ENCODE data around the gene COL27A1. TPM values are rescaled to one million over a fixed set of nuclear protein-coding genes. Genes with fewer than 3 reads are reported as not detected.

The COL27A1 gene
- total RNA-seq, 1 experiment from 2014 or later: not detected

DNA sequence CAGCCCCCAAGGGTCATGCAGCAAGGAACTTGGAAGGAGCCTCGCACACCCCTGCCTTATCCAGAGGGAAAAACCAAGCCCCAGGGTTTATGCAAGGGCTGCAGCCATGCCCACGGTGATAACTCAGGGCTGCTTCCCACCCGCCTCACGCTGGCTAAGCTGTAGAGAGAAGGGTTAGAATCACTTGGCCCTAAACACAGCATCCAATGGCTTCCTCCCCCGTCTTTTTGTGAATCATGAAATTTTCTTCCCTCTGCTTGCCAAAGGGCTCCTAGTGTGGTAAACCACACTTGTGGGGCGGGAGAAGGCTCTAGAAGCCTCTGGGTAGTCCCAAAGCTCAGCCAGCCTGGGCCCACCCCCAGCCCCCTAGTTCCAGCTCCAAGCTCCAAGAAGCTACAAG, 111.6 kb downstream of the COL27A1 start:
- no peaks in the 10 kb centered on the region for H3K9me3 ChIP-seq (ENCODE audit: low read length)
- no peak overlapping the region for H3K9ac ChIP-seq (ENCODE audit: low read length)
- H3K4me3 ChIP-seq (ENCODE audit: low read length): no peak overlapping the region
- no peak overlapping the region for H3K4me2 ChIP-seq (ENCODE audit: low read depth, low read length, poor library complexity, severe bottlenecking)
- H4K20me1 ChIP-seq (ENCODE audit: insufficient read depth, low read depth, low read length): no peaks in the 10 kb centered on the region
- no peaks in the 10 kb centered on the region for H3K9me2 ChIP-seq (replicated peaks; ENCODE audit: insufficient read depth, low read length)
- H3K79me2 ChIP-seq (ENCODE audit: low read length): no peaks in the 10 kb centered on the region
- no peaks in the 10 kb centered on the region for H3K27me3 ChIP-seq (ENCODE audit: low read length)
- H3K36me3 ChIP-seq (ENCODE audit: insufficient read depth, low read length): no peaks in the 10 kb centered on the region
- H3K4me1 ChIP-seq (ENCODE audit: low read length): no peaks in the 10 kb centered on the region
- H3K27ac ChIP-seq (ENCODE audit: low read length): no peak overlapping the region
- no peak overlapping the region for H2AFZ ChIP-seq (ENCODE audit: low read length)
- no peak for DNase-seq

DNA sequence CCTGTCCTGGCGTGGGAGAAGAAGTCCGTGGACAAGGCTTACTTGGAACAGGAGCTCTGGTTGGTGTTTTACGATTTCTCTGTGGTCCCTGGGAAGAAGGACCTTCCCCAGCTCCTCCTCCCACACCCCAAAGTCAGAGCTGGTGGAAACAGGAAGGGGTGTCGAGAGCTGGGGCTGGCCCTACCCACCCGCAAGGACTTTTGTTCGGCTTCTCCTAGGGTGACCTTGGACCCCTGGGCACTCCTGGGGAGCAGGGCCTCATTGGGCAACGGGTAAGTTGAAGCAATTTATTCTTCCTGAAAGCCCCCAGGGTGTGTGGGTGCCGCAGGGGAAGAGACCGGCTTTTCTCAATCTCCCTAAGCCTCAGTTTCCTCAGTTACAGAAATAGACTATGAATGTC, 113.7 kb downstream of the COL27A1 start:
- H3K9ac ChIP-seq (ENCODE audit: low read length): no peak overlapping the region
- no peaks in the 10 kb centered on the region for H3K4me1 ChIP-seq (ENCODE audit: low read length)
- H3K9me3 ChIP-seq (ENCODE audit: low read length): no peaks in the 10 kb centered on the region
- no peak overlapping the region for H2AFZ ChIP-seq (ENCODE audit: low read length)
- no peaks in the 10 kb centered on the region for H3K79me2 ChIP-seq (ENCODE audit: low read length)
- H3K27me3 ChIP-seq (ENCODE audit: low read length): no peaks in the 10 kb centered on the region
- H4K20me1 ChIP-seq (ENCODE audit: insufficient read depth, low read depth, low read length): no peaks in the 10 kb centered on the region
- no peak for DNase-seq
- H3K36me3 ChIP-seq (ENCODE audit: insufficient read depth, low read length): no peaks in the 10 kb centered on the region
- H3K4me3 ChIP-seq (ENCODE audit: low read length): no peak overlapping the region
- H3K9me2 ChIP-seq (replicated peaks; ENCODE audit: insufficient read depth, low read length): no peaks in the 10 kb centered on the region
- no peak overlapping the region for H3K4me2 ChIP-seq (ENCODE audit: low read depth, low read length, poor library complexity, severe bottlenecking)
- no peak overlapping the region for H3K27ac ChIP-seq (ENCODE audit: low read length)

- H3K9ac ChIP-seq (ENCODE audit: low read length): no peak overlapping the region
- no peaks in the 10 kb centered on the region for H4K20me1 ChIP-seq (ENCODE audit: insufficient read depth, low read depth, low read length)
- H3K4me1 ChIP-seq (ENCODE audit: low read length): no peaks in the 10 kb centered on the region
These were observed 115.0 kb downstream of the COL27A1 start for GRCh38 chr9:114270120-114270975.

DNA sequence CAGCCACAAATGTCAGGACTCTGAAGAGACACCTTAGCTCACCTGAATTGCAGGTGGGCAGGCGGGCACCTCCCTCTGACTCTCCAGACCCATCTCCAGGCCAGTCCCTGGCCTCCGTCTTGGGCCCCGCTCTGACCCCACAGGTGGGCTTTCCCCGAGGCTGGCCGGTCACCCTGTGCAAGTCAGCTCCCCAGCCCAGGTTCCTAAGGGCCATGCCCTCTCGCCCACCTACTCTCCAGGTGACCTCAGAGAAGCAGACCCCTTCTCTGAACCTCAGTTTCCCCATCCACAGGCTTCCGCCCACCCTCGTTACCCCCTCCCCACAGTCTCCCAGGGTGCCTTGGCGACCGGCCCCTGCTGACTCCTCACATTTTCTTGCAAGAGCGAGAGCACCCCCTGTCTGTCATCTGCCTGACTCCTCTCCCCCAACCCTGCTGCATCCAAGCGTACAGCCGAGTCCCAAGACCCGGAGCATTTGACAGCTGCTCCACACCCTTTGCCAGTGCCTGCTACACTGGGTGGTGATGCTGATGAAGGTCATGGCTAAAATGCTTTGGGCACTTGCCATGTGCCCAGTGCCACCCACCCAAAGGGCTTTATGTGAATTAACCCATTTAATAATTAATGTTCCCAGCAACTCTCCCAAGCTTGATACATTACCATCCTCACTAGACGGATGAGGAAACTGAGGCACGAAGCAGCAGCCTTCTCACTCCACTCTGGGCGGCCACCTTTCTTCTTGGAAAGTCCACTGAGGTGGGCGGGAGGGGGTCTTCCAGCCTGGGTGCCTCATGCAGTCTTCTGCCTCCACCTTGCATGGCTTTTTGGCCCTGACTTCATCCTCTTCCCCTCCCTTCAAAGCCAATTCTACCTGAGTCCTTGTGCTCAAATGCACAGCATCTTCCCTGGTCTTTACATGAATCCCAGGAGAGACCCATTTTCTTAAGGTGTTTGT, 116.5 kb downstream of the COL27A1 start:
- no peak overlapping the region for H3K4me3 ChIP-seq (ENCODE audit: low read length)
- H3K27me3 ChIP-seq (ENCODE audit: low read length): no peaks in the 10 kb centered on the region
- no peak overlapping the region for H2AFZ ChIP-seq (ENCODE audit: low read length)
- H3K4me2 ChIP-seq (ENCODE audit: low read depth, low read length, poor library complexity, severe bottlenecking): no peak overlapping the region
- no peaks in the 10 kb centered on the region for H3K36me3 ChIP-seq (ENCODE audit: insufficient read depth, low read length)
- no peaks in the 10 kb centered on the region for H3K9me3 ChIP-seq (ENCODE audit: low read length)
- DNase-seq: peak; percentile 59
- H3K27ac ChIP-seq (ENCODE audit: low read length): no peak overlapping the region
- no peaks in the 10 kb centered on the region for H4K20me1 ChIP-seq (ENCODE audit: insufficient read depth, low read depth, low read length)
- H3K9ac ChIP-seq (ENCODE audit: low read length): no peak overlapping the region
- no peaks in the 10 kb centered on the region for H3K4me1 ChIP-seq (ENCODE audit: low read length)
- no peaks in the 10 kb centered on the region for H3K9me2 ChIP-seq (replicated peaks; ENCODE audit: insufficient read depth, low read length)
- no peaks in the 10 kb centered on the region for H3K79me2 ChIP-seq (ENCODE audit: low read length)

More at GRCh38 chr9:114270120-114270975, 115.0 kb downstream of the COL27A1 start:
- Histone ChIP-seq H2AFZ (ENCODE audit: low read length) (no peak overlapping the region), H3K4me3 (ENCODE audit: low read length) (no peak overlapping the region), H3K9me3 (ENCODE audit: low read length) (no peaks in the 10 kb centered on the region), H3K9me2 (replicated peaks; ENCODE audit: insufficient read depth, low read length) (no peaks in the 10 kb centered on the region), H3K79me2 (ENCODE audit: low read length) (no peaks in the 10 kb centered on the region), H3K27ac (ENCODE audit: low read length) (no peak overlapping the region), H3K27me3 (ENCODE audit: low read length) (no peaks in the 10 kb centered on the region), H3K36me3 (ENCODE audit: insufficient read depth, low read length) (no peaks in the 10 kb centered on the region), H3K4me2 (ENCODE audit: low read depth, low read length, poor library complexity, severe bottlenecking) (no peak overlapping the region)
- DNase-seq: no peak

- Histone ChIP-seq H3K27ac (ENCODE audit: low read length) (no peak overlapping the region), H3K9me3 (ENCODE audit: low read length) (no peaks in the 10 kb centered on the region), H3K79me2 (ENCODE audit: low read length) (no peaks in the 10 kb centered on the region), H3K4me2 (ENCODE audit: low read depth, low read length, poor library complexity, severe bottlenecking) (no peak overlapping the region), H3K9me2 (replicated peaks; ENCODE audit: insufficient read depth, low read length) (no peaks in the 10 kb centered on the region), H2AFZ (ENCODE audit: low read length) (no peak overlapping the region), H3K4me3 (ENCODE audit: low read length) (no peak overlapping the region), H4K20me1 (ENCODE audit: insufficient read depth, low read depth, low read length) (no peaks in the 10 kb centered on the region), H3K36me3 (ENCODE audit: insufficient read depth, low read length) (no peaks in the 10 kb centered on the region), H3K27me3 (ENCODE audit: low read length) (no peaks in the 10 kb centered on the region), H3K4me1 (ENCODE audit: low read length) (peaks cover 4% of the 10 kb centered on the region; the same call in 1 of the 2 replicates), H3K9ac (ENCODE audit: low read length) (no peak overlapping the region)
- no peak for DNase-seq
These were observed 117.5 kb downstream of the COL27A1 start for GRCh38 chr9:114272739-114273431.

DNA sequence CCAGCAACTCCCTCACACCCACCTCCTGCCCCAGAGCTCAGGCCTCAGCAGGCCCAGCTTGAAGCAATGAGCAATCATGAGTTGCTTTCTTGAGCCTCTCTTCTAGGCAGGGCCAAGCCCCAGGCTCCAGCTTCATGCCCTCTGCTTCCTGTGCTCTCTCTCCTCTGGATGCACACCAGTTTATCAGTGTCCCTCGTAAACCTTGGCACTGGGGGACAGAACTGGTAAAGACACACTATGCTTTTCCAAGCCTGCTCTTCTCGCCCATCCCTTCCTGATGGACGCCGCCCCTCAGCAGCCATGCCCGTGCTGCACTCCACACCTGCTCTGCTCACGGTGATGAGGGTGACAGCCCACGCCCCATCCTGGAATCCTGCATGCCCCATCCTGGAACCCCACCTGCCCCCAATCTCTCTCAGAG, 118.1 kb downstream of the COL27A1 start:
- Histone ChIP-seq H3K9me2 (replicated peaks; ENCODE audit: insufficient read depth, low read length) (no peaks in the 10 kb centered on the region), H2AFZ (ENCODE audit: low read length) (no peak overlapping the region), H3K79me2 (ENCODE audit: low read length) (no peaks in the 10 kb centered on the region), H3K27ac (ENCODE audit: low read length) (no peak overlapping the region), H4K20me1 (ENCODE audit: insufficient read depth, low read depth, low read length) (no peaks in the 10 kb centered on the region), H3K27me3 (ENCODE audit: low read length) (no peaks in the 10 kb centered on the region), H3K4me2 (ENCODE audit: low read depth, low read length, poor library complexity, severe bottlenecking) (no peak overlapping the region), H3K9ac (ENCODE audit: low read length) (no peak overlapping the region), H3K36me3 (ENCODE audit: insufficient read depth, low read length) (no peaks in the 10 kb centered on the region), H3K9me3 (ENCODE audit: low read length) (no peaks in the 10 kb centered on the region), H3K4me1 (ENCODE audit: low read length) (peaks cover 4% of the 10 kb centered on the region; the same call in 1 of the 2 replicates), H3K4me3 (ENCODE audit: low read length) (no peak overlapping the region)
- DNase-seq: no peak

GRCh38 chr9:114274217-114274616, 118.9 kb downstream of the COL27A1 start:
- Histone ChIP-seq H2AFZ (ENCODE audit: low read length) (no peak overlapping the region), H3K4me1 (ENCODE audit: low read length) (peaks cover 4% of the 10 kb centered on the region; the same call in 1 of the 2 replicates), H3K9me2 (replicated peaks; ENCODE audit: insufficient read depth, low read length) (no peaks in the 10 kb centered on the region), H3K4me2 (ENCODE audit: low read depth, low read length, poor library complexity, severe bottlenecking) (no peak overlapping the region), H3K27me3 (ENCODE audit: low read length) (no peaks in the 10 kb centered on the region), H4K20me1 (ENCODE audit: insufficient read depth, low read depth, low read length) (no peaks in the 10 kb centered on the region), H3K79me2 (ENCODE audit: low read length) (no peaks in the 10 kb centered on the region), H3K36me3 (ENCODE audit: insufficient read depth, low read length) (no peaks in the 10 kb centered on the region), H3K4me3 (ENCODE audit: low read length) (no peak overlapping the region), H3K27ac (ENCODE audit: low read length) (no peak overlapping the region), H3K9ac (ENCODE audit: low read length) (no peak overlapping the region), H3K9me3 (ENCODE audit: low read length) (no peaks in the 10 kb centered on the region)
- DNase-seq: no peak

Measured in Karpas-422 (cell line).